K562 (cell line): ENCODE measurements around the gene CSF2. TPM values are rescaled to one million over a fixed set of nuclear protein-coding genes. Genes with fewer than 3 reads are reported as not detected.
A peak's percentile ranks its signal among the peaks of the same experiment; 100 is the strongest.

ENCODE experiments used
- CTBP1 ChIP-seq: fragments of 450-650 bp; IDR thresholded peaks from 2 replicates; pipeline ENCODE4 v1.6.1; 2016; ENCODE audit warnings: borderline replicate concordance
- FOXM1 ChIP-seq, 2 experiments: fragments of 450-650 bp in 1 of 2; sonication (generic) in 1 of 2; formaldehyde crosslinking in 1 of 2; IDR thresholded peaks; 2 replicates each; pipeline versions ENCODE4 v1.6.1 to v1.9.0; 2017 to 2022; ENCODE audit warnings: low read depth in 2 of 2, mild to moderate bottlenecking in 2 of 2, missing genetic modification reagents in 1 of 2, moderate library complexity in 1 of 2
- GMEB1 ChIP-seq: fragments of 250-450 bp; sonication (Bioruptor Pico); IDR thresholded peaks from 2 replicates; pipeline ENCODE4 v1.4.0; 2020; ENCODE audit warnings: mild to moderate bottlenecking
- KHSRP ChIP-seq: fragments of 450-650 bp; IDR thresholded peaks from 2 replicates; pipeline ENCODE4 v1.6.1; 2017
- LARP7 ChIP-seq: fragments of 450-650 bp; IDR thresholded peaks from 2 replicates; pipeline ENCODE4 v1.6.1; 2016
- MEIS2 ChIP-seq: fragments of 450-650 bp; IDR thresholded peaks from 2 replicates; pipeline ENCODE4 v1.6.1; 2014; ENCODE audit warnings: mild to moderate bottlenecking; ENCODE audit not compliant: partially characterized antibody
- NFE2 ChIP-seq: IDR thresholded peaks from 2 replicates; pipeline ENCODE4 v1.6.1; 2014; ENCODE audit warnings: antibody characterized with exemption, low read depth
- RFX1 ChIP-seq: fragments of 450-650 bp; IDR thresholded peaks from 2 replicates; pipeline ENCODE4 v1.6.1; 2016; ENCODE audit warnings: mild to moderate bottlenecking, moderate library complexity
- RREB1 ChIP-seq: fragments of 250-450 bp; sonication (Bioruptor Pico); IDR thresholded peaks from 2 replicates; pipeline ENCODE4 v1.4.0; 2020
- SMAD3 ChIP-seq: fragments of 450-650 bp; formaldehyde crosslinking; conservative IDR thresholded peaks from 2 replicates; pipeline ENCODE4 v1.4.0; 2020; ENCODE audit warnings: mild to moderate bottlenecking
- SMARCA4 ChIP-seq: fragments of 450-650 bp; IDR thresholded peaks from 2 replicates; pipeline ENCODE4 v1.6.1; 2016
- SP2 ChIP-seq: IDR thresholded peaks from 2 replicates; pipeline ENCODE4 v1.6.1; 2011; ENCODE audit warnings: mild to moderate bottlenecking, low read depth, low read length, moderate library complexity; ENCODE audit not compliant: poor library complexity, severe bottlenecking; ENCODE audit errors: extremely low read depth
- U2AF1 ChIP-seq: fragments of 200-400 bp; formaldehyde crosslinking; optimal IDR thresholded peaks from 2 replicates; pipeline ENCODE3; 2017; ENCODE audit warnings: mild to moderate bottlenecking, low read depth, low read length, moderate library complexity
- ZBTB7A ChIP-seq: IDR thresholded peaks from 2 replicates; pipeline ENCODE4 v1.6.1; 2011; ENCODE audit warnings: low read depth, mild to moderate bottlenecking, low read length, moderate library complexity, borderline replicate concordance; ENCODE audit not compliant: control insufficient read depth
- ZBTB9 ChIP-seq: fragments of 450-650 bp; formaldehyde crosslinking; IDR thresholded peaks from 2 replicates; pipeline ENCODE4 v1.4.0; 2020; ENCODE audit warnings: mild to moderate bottlenecking, moderate library complexity
- ZNF449 ChIP-seq: fragments of 250-450 bp; sonication (Bioruptor Pico); IDR thresholded peaks from 2 replicates; pipeline ENCODE4 v1.8.0; 2022; ENCODE audit warnings: moderate library complexity, mild to moderate bottlenecking, inconsistent platforms
- ZNF717 ChIP-seq: fragments of 250-450 bp; sonication (Bioruptor Pico); IDR thresholded peaks from 2 replicates; pipeline ENCODE4 v1.5.0; 2021
- polyA plus RNA-seq, 8 experiments: library from polyadenylated mRNA; depleted of rRNA in 4 of 8; stranded (reverse) in 5 of 8; unstranded in 3 of 8; fragments of >200 nt; fragmentation: Nextera tagmentation in 2 of 8; fragmentation: Illumina TruSeq in 1 of 8; extraction: Ambion mirVana in 2 of 8; extraction: Trizol in 1 of 8; gene quantifications; 2 replicates each; pipeline versions ENCODE4 v1.2.1 to v1.2.3, GENCODE V29; 2011 to 2014; ENCODE audit warnings: inconsistent platforms in 1 of 8, missing spikeins in 1 of 8
- total RNA-seq, 7 experiments: library from RNA; depleted of rRNA in 6 of 7; stranded (reverse); fragments of >200 nt in 6 of 7; fragmentation: Illumina TruSeq in 2 of 7; extraction: Trizol in 2 of 7; gene quantifications; 2 replicates each; pipeline versions ENCODE4 v1.2.1 to v1.2.3, GENCODE V29; 2011 to 2021; ENCODE audit warnings: low replicate concordance in 1 of 7

Gene CSF2
- total and polyA plus RNA-seq, 9 of the 15 experiments (the other 6 are each of a cell fraction or from before 2014, with no cell fraction given), result 0.25 to 0.29 TPM; not detected in 7

GRCh38 chr5:132070460-132071337 lies 2.9 kb upstream of the CSF2 start (continued):
- peak; percentile 31; the same call in 1 of the 2 replicates for TF ChIP-seq CTBP1
- TF ChIP-seq ZNF449 (CRISPR knock-in tag), result no peak
- TF ChIP-seq ZBTB7A, result peak; percentile 60; the same call in 1 of the 2 replicates
- TF ChIP-seq SP2, result no peak
- TF ChIP-seq ZBTB9, result 0 out of 2 replicates have a peak, but pooled peaks have one; percentile 15
- TF ChIP-seq SMAD3 (CRISPR knock-in tag), result no peak
- no peak for TF ChIP-seq GMEB1 (CRISPR knock-in tag)
- no peak for TF ChIP-seq KHSRP
- TF ChIP-seq FOXM1 (IDR thresholded peaks at IDR 0.05; ENCODE audit: low read depth), result no peak
- no peak for TF ChIP-seq FOXM1 (CRISPR knock-in tag; IDR thresholded peaks at IDR 0.05; ENCODE audit: low read depth)
- no peak for TF ChIP-seq RFX1
- TF ChIP-seq SMARCA4, result peak; percentile 56; the same call in 1 of the 2 replicates
- no peak for TF ChIP-seq ZNF717 (CRISPR knock-in tag)
- TF ChIP-seq MEIS2, result no peak
- TF ChIP-seq NFE2, result peak; percentile 66; the same call in 1 of the 2 replicates
- TF ChIP-seq RREB1 (CRISPR knock-in tag), result no peak
- no peak for TF ChIP-seq LARP7
- TF ChIP-seq U2AF1, result no peak
